Measurements from ENCODE around the gene TXN. TPM values are rescaled to one million over a fixed set of nuclear protein-coding genes. Genes with fewer than 3 reads are reported as not detected.

Gene TXN
- total and polyA plus RNA-seq, 2 donors (not counting 1 experiment from before 2014, with no cell fraction given) = 355 to 700 TPM

- Histone ChIP-seq H4K20me1 (ENCODE audit: control insufficient read depth, extremely low read depth, insufficient read depth, low read length) (no peaks in the 10 kb centered on the region), H3K4me3 (replicated peaks in 1 of 4; ENCODE audit: control extremely low read depth in 1 of 4, insufficient read depth in 1 of 4, low read depth in 3 of 4, low read length in 4 of 4) (no peak overlapping the region), H3K27me3 (ENCODE audit: control insufficient read depth, insufficient read depth, low read length) (no peaks in the 10 kb centered on the region), H3K27ac (ENCODE audit: insufficient read depth, low read length) (no peak overlapping the region), H2AFZ (ENCODE audit: low read length) (no peak overlapping the region), H3K36me3 (ENCODE audit: control insufficient read depth, insufficient read depth, low read length) (no peaks in the 10 kb centered on the region), H3K79me2 (ENCODE audit: control insufficient read depth, insufficient read depth, low read length) (no peaks in the 10 kb centered on the region), H3K9me3 (ENCODE audit: control insufficient read depth, insufficient read depth, low read depth, low read length) (no peaks in the 10 kb centered on the region), H3K4me2 (ENCODE audit: extremely low read depth, insufficient read depth, low read length) (no peak overlapping the region), H3K9ac (ENCODE audit: insufficient read depth, low read length) (no peak overlapping the region), H3K4me1 (ENCODE audit: control insufficient read depth, extremely low read depth, insufficient read depth, low read length) (no peaks in the 10 kb centered on the region)
- TF ChIP-seq CTCF (conservative IDR thresholded peaks at IDR 0.05 in 1 of 2, IDR thresholded peaks at IDR 0.05 in 1 of 2; ENCODE audit: low read depth in 1 of 2, low read length in 2 of 2) = no peak
- DNase-seq (ENCODE audit: low read depth in 2 of 2) = peak in 1 of 2 donors; percentile 53
Observed at GRCh38 chr9:110278080-110278707, 21.9 kb upstream of the TXN start.

- DNase-seq (ENCODE audit: low read depth in 2 of 2) = peak in 1 of 2 donors; percentile 16
- Histone ChIP-seq H2AFZ (ENCODE audit: low read length) (no peak overlapping the region), H3K36me3 (ENCODE audit: control insufficient read depth, insufficient read depth, low read length) (no peaks in the 10 kb centered on the region), H3K27me3 (ENCODE audit: control insufficient read depth, insufficient read depth, low read length) (no peaks in the 10 kb centered on the region), H3K4me1 (ENCODE audit: control insufficient read depth, extremely low read depth, insufficient read depth, low read length) (no peaks in the 10 kb centered on the region), H3K4me3 (replicated peaks in 1 of 4; ENCODE audit: control extremely low read depth in 1 of 4, insufficient read depth in 1 of 4, low read depth in 3 of 4, low read length in 4 of 4) (no peak overlapping the region), H3K79me2 (ENCODE audit: control insufficient read depth, insufficient read depth, low read length) (no peaks in the 10 kb centered on the region), H3K27ac (ENCODE audit: insufficient read depth, low read length) (no peak overlapping the region), H3K4me2 (ENCODE audit: extremely low read depth, insufficient read depth, low read length) (no peak overlapping the region), H3K9ac (ENCODE audit: insufficient read depth, low read length) (no peak overlapping the region), H4K20me1 (ENCODE audit: control insufficient read depth, extremely low read depth, insufficient read depth, low read length) (no peaks in the 10 kb centered on the region), H3K9me3 (ENCODE audit: control insufficient read depth, insufficient read depth, low read depth, low read length) (no peaks in the 10 kb centered on the region)
- no peak for TF ChIP-seq EZH2 (IDR thresholded peaks at IDR 0.05; ENCODE audit: low read length, missing control alignments)
- TF ChIP-seq CTCF (conservative IDR thresholded peaks at IDR 0.05 in 1 of 2, IDR thresholded peaks at IDR 0.05 in 1 of 2; ENCODE audit: low read depth in 1 of 2, low read length in 2 of 2) = no peak
Observed at GRCh38 chr9:110276781-110277180, 20.5 kb upstream of the TXN start.

GRCh38 chr9:110270211-110270995 lies 14.1 kb upstream of the TXN start:
- TF ChIP-seq EZH2 (IDR thresholded peaks at IDR 0.05; ENCODE audit: low read length, missing control alignments) (no peak), CTCF (conservative IDR thresholded peaks at IDR 0.05 in 1 of 2, IDR thresholded peaks at IDR 0.05 in 1 of 2; ENCODE audit: low read depth in 1 of 2, low read length in 2 of 2) (no peak)
- no peak for DNase-seq (ENCODE audit: low read depth in 2 of 2)

More at GRCh38 chr9:110270211-110270995, 14.1 kb upstream of the TXN start:
- H3K36me3 ChIP-seq (ENCODE audit: control insufficient read depth, insufficient read depth, low read length) = no peaks in the 10 kb centered on the region
- H3K4me1 ChIP-seq (ENCODE audit: control insufficient read depth, extremely low read depth, insufficient read depth, low read length) = no peaks in the 10 kb centered on the region
- no peaks in the 10 kb centered on the region for H3K79me2 ChIP-seq (ENCODE audit: control insufficient read depth, insufficient read depth, low read length)
- H3K4me3 ChIP-seq (replicated peaks in 1 of 4; ENCODE audit: control extremely low read depth in 1 of 4, insufficient read depth in 1 of 4, low read depth in 3 of 4, low read length in 4 of 4) = no peak overlapping the region
- no peaks in the 10 kb centered on the region for H3K27me3 ChIP-seq (ENCODE audit: control insufficient read depth, insufficient read depth, low read length)
- H4K20me1 ChIP-seq (ENCODE audit: control insufficient read depth, extremely low read depth, insufficient read depth, low read length) = no peaks in the 10 kb centered on the region
- H3K4me2 ChIP-seq (ENCODE audit: extremely low read depth, insufficient read depth, low read length) = no peak overlapping the region
- H3K9me3 ChIP-seq (ENCODE audit: control insufficient read depth, insufficient read depth, low read depth, low read length) = no peaks in the 10 kb centered on the region
- H3K9ac ChIP-seq (ENCODE audit: insufficient read depth, low read length) = no peak overlapping the region
- no peak overlapping the region for H3K27ac ChIP-seq (ENCODE audit: insufficient read depth, low read length)
- no peak overlapping the region for H2AFZ ChIP-seq (ENCODE audit: low read length)
